MM.1S (cell line): Measurements from ENCODE around the gene PRG2.

Source experiments
- DNase-seq: peaks from one replicate; pipeline ENCODE4 v3.0.0-alpha.2; 2015
- H2AFZ ChIP-seq: fragments of 300-600 bp; sonication (generic); 2 replicates; pipeline ENCODE4 v1.6.0; 2016; ENCODE audit warnings: antibody characterized with exemption, low read length
- H3F3A ChIP-seq: fragments of 300-600 bp; sonication (generic); 2 replicates; pipeline ENCODE4 v1.6.1; 2016; ENCODE audit warnings: mild to moderate bottlenecking, antibody characterized with exemption, low read length, moderate library complexity, mixed read lengths; ENCODE audit not compliant: insufficient read depth
- H3K27ac ChIP-seq: fragments of 300-600 bp; sonication (generic); 2 replicates; pipeline ENCODE4 v1.5.1; 2016; ENCODE audit warnings: mild to moderate bottlenecking, low read length
- H3K27me3 ChIP-seq: fragments of 300-600 bp; sonication (generic); replicated peaks from 2 replicates; pipeline ENCODE4 v1.6.0; 2016; ENCODE audit warnings: low read length; ENCODE audit not compliant: insufficient read depth
- H3K36me3 ChIP-seq: fragments of 300-600 bp; sonication (generic); replicated peaks from 2 replicates; pipeline ENCODE4 v1.6.1; 2016; ENCODE audit warnings: mild to moderate bottlenecking, low read length, mixed read lengths; ENCODE audit not compliant: insufficient read depth
- H3K4me1 ChIP-seq: fragments of 300-600 bp; sonication (generic); 2 replicates; pipeline ENCODE4 v1.6.1; 2016; ENCODE audit warnings: low read length, mixed read lengths
- H3K4me2 ChIP-seq: fragments of 300-600 bp; sonication (generic); 2 replicates; pipeline ENCODE4 v1.6.0; 2016; ENCODE audit warnings: low read depth, low read length
- H3K4me3 ChIP-seq: fragments of 300-600 bp; sonication (generic); 2 replicates; pipeline ENCODE4 v1.5.1; 2016; ENCODE audit warnings: low read length, mixed read lengths
- H3K79me2 ChIP-seq: fragments of 300-600 bp; sonication (generic); 2 replicates; pipeline ENCODE4 v1.6.1; 2016; ENCODE audit warnings: mixed run types, low read length, mixed read lengths
- H3K9ac ChIP-seq: fragments of 300-600 bp; sonication (generic); 2 replicates; pipeline ENCODE4 v1.6.1; 2016; ENCODE audit warnings: low read length, mixed read lengths
- H3K9me2 ChIP-seq: fragments of 300-600 bp; sonication (generic); replicated peaks from 2 replicates; pipeline ENCODE4 v1.6.1; 2016; ENCODE audit warnings: mild to moderate bottlenecking, low read length, mixed read lengths; ENCODE audit not compliant: insufficient read depth
- H3K9me3 ChIP-seq: fragments of 300-600 bp; sonication (generic); replicated peaks from 2 replicates; pipeline ENCODE4 v1.6.1; 2016; ENCODE audit warnings: mild to moderate bottlenecking, low read length, mixed read lengths; ENCODE audit not compliant: insufficient read depth
- H4K20me1 ChIP-seq: fragments of 300-600 bp; sonication (generic); 2 replicates; pipeline ENCODE4 v1.6.1; 2016; ENCODE audit warnings: mild to moderate bottlenecking, low read length, moderate library complexity, mixed read lengths; ENCODE audit not compliant: insufficient read depth
- EZH2 ChIP-seq: fragments of 300-600 bp; sonication (generic); optimal IDR thresholded peaks from 2 replicates; pipeline ENCODE3; 2017; ENCODE audit warnings: low read depth, mild to moderate bottlenecking, antibody characterized with exemption, low read length, mixed read lengths
- EZH2phosphoT487 ChIP-seq: fragments of 300-600 bp; sonication (generic); IDR thresholded peaks from 2 replicates; pipeline ENCODE4 v1.6.1; 2018; ENCODE audit warnings: antibody characterized with exemption, low read length
- TF ChIP-seq, protein P1 (sequence below): fragments of 300-600 bp; sonication (generic); IDR thresholded peaks from 2 replicates; pipeline ENCODE4 v1.5.1; 2016; ENCODE audit warnings: antibody characterized with exemption, low read length, mixed read lengths

The PRG2 gene

DNA sequence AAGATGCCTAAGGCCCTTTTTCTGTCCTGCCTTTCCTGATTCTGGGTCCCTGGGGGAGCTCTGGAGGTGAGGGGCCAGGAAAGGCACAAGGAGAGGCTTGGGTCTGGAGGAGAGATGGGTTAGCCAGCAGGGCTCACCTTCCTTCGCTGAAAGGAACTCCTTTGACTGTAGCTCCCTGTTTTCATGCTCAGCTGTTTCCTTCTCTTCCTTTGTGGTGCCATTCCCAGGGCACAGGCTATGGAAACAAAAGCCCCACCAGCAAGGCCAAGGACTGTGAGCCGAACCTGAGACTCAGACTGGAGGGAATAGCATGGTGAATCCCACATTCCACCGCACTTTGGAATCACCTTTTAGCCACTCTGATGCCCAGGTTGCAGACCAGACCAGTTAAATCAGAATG lies 26.0 kb upstream of the PRG2 start:
- Histone ChIP-seq H3K36me3 (no peaks in the 10 kb centered on the region), H3K4me3 (no peak overlapping the region), H3K4me2 (no peak overlapping the region), H3F3A (no peaks in the 10 kb centered on the region), H3K27ac (no peak overlapping the region), H3K9me2 (no peaks in the 10 kb centered on the region), H3K27me3 (no peaks in the 10 kb centered on the region), H2AFZ (no peak overlapping the region), H3K4me1 (no peaks in the 10 kb centered on the region), H3K79me2 (no peaks in the 10 kb centered on the region), H3K9me3 (no peaks in the 10 kb centered on the region), H4K20me1 (no peaks in the 10 kb centered on the region), H3K9ac (no peak overlapping the region)
- DNase-seq: no peak
- TF ChIP-seq EZH2phosphoT487 (no peak), EZH2 (no peak)
- TF ChIP-seq, protein P1, sequence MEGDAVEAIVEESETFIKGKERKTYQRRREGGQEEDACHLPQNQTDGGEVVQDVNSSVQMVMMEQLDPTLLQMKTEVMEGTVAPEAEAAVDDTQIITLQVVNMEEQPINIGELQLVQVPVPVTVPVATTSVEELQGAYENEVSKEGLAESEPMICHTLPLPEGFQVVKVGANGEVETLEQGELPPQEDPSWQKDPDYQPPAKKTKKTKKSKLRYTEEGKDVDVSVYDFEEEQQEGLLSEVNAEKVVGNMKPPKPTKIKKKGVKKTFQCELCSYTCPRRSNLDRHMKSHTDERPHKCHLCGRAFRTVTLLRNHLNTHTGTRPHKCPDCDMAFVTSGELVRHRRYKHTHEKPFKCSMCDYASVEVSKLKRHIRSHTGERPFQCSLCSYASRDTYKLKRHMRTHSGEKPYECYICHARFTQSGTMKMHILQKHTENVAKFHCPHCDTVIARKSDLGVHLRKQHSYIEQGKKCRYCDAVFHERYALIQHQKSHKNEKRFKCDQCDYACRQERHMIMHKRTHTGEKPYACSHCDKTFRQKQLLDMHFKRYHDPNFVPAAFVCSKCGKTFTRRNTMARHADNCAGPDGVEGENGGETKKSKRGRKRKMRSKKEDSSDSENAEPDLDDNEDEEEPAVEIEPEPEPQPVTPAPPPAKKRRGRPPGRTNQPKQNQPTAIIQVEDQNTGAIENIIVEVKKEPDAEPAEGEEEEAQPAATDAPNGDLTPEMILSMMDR: no peak

DNA sequence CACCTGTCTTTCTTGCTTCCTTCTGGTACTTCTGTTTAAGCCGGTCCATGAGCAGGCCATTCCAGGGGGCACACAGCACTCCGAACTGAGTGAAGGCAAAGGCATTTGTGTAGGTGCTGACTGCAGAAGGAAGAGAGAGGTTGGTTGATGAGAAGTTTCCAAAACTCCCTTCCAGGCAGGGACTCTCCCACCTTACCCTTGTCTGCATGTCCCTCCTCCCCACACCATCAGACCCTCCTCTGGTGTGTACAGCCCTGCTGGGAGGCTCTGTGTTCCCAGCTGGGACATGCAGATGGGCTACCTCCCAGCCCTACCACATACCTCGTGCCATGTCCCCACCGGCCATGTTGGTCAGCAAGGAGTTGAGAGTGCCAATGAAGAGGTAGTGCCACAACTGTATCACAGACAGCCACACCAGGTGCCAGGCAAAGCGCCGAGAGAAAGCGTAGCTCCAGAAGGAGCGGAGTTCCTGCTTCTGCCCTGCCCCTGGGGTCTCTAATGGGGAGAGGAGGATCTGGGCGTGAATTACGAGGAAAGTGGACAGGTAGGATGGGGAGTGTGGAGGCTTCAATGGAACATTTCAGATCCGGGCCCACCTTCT lies 24.3 kb upstream of the PRG2 start:
- no peaks in the 10 kb centered on the region for H3K4me1 ChIP-seq
- no peak overlapping the region for H3K4me3 ChIP-seq
- H3K4me2 ChIP-seq: no peak overlapping the region
- H3K27me3 ChIP-seq: no peaks in the 10 kb centered on the region
- H3K9me3 ChIP-seq: no peaks in the 10 kb centered on the region
- H3K36me3 ChIP-seq: no peaks in the 10 kb centered on the region
- no peaks in the 10 kb centered on the region for H4K20me1 ChIP-seq
- H2AFZ ChIP-seq: no peak overlapping the region
- no peaks in the 10 kb centered on the region for H3F3A ChIP-seq
- DNase-seq: no peak
- no peak overlapping the region for H3K9ac ChIP-seq
- no peaks in the 10 kb centered on the region for H3K79me2 ChIP-seq
- TF ChIP-seq EZH2 (no peak), EZH2phosphoT487 (no peak)
- TF ChIP-seq, protein P1: no peak
- no peaks in the 10 kb centered on the region for H3K9me2 ChIP-seq
- no peak overlapping the region for H3K27ac ChIP-seq

DNA sequence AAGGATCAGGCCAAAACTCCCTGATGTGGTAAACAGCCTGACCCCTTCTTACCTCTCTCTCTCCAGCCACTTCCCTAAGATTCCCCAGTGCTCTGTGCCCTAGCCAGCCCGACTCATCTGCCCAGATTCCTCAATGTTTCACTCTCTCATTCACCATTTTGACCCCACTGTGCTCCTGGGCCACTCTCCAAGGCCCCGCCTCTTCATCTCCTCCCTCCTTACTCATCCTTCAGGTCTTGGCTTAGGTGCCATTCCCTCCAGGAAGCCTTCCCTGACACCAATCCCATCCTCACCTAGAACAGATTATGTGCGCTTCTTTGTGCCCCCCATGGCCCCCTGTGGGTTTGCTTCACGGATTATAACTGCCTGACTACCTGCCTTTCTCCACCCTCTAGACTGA lies 23.2 kb upstream of the PRG2 start:
- Histone ChIP-seq H3K4me1 (no peaks in the 10 kb centered on the region), H4K20me1 (no peaks in the 10 kb centered on the region), H3K27me3 (no peaks in the 10 kb centered on the region), H3K36me3 (no peaks in the 10 kb centered on the region), H3F3A (no peaks in the 10 kb centered on the region), H3K9me3 (no peaks in the 10 kb centered on the region), H2AFZ (no peak overlapping the region), H3K4me2 (no peak overlapping the region), H3K79me2 (no peaks in the 10 kb centered on the region), H3K9ac (no peak overlapping the region), H3K27ac (no peak overlapping the region), H3K4me3 (no peak overlapping the region), H3K9me2 (no peaks in the 10 kb centered on the region)
- no peak for DNase-seq
- TF ChIP-seq EZH2phosphoT487: no peak
- TF ChIP-seq EZH2: no peak
- TF ChIP-seq, protein P1: no peak
